BLaER1 treated with 17β-estradiol and CSF1 and Interleukin-3, amounts not matched to agents 10 nM and 100 nM (cell line): ENCODE data around the gene CNOT4.

Experiments used
- H3K27ac ChIP-seq, 11 experiments: shearing (Covaris generic); formaldehyde crosslinking; 2 replicates each; pipeline ENCODE4 v1.8.1; 2022
- H3K27me3 ChIP-seq, 11 experiments: shearing (Covaris generic); formaldehyde crosslinking; 2 replicates each; pipeline ENCODE4 v1.8.1; 2022
- H3K36me3 ChIP-seq, 11 experiments: shearing (Covaris generic); formaldehyde crosslinking; 2 replicates each; pipeline ENCODE4 v1.8.1; 2022
- H3K4me1 ChIP-seq, 10 experiments: shearing (Covaris generic); formaldehyde crosslinking; 2 replicates each; pipeline ENCODE4 v1.8.1; 2022
- H3K4me2 ChIP-seq, 11 experiments: shearing (Covaris generic); formaldehyde crosslinking; 2 replicates each; pipeline ENCODE4 v1.8.1; 2022
- H3K4me3 ChIP-seq, 10 experiments: shearing (Covaris generic); formaldehyde crosslinking; 2 replicates each; pipeline ENCODE4 v1.8.1; 2022
- H3K9ac ChIP-seq, 11 experiments: shearing (Covaris generic); formaldehyde crosslinking; 2 replicates each; pipeline ENCODE4 v1.8.1; 2022
- H3K9me3 ChIP-seq, 11 experiments: shearing (Covaris generic); formaldehyde crosslinking; replicated peaks in 1 of 11; 2 replicates each; pipeline ENCODE4 v1.8.1; 2022
- H4K20me1 ChIP-seq, 11 experiments: shearing (Covaris generic); formaldehyde crosslinking; 2 replicates each; pipeline ENCODE4 v1.8.1; 2022
- Cebpa-rat ChIP-seq, 11 experiments: shearing (Covaris generic); IDR thresholded peaks; 2 replicates each; pipeline ENCODE4 v1.8.1; 2022

Gene CNOT4

GRCh38 chr7:135414208-135414607, 95.7 kb downstream of the CNOT4 start:
- no peak overlapping the region for H3K9ac ChIP-seq
- peaks cover 26 to 74% (median 52%) of the 10 kb centered on the region in 11 experiments for H3K36me3 ChIP-seq
- no peak overlapping the region for H3K4me2 ChIP-seq
- no peak overlapping the region for H3K4me3 ChIP-seq
- H3K4me1 ChIP-seq: no peaks in the 10 kb centered on the region
- no peaks in the 10 kb centered on the region for H3K27me3 ChIP-seq
- no peak for TF ChIP-seq Cebpa-rat (IDR thresholded peaks at IDR 0.05)
- peaks cover 0 to 33% (median 13%) of the 10 kb centered on the region in 11 experiments; a peak in 9 of 22 replicates for H4K20me1 ChIP-seq
- no peaks in the 10 kb centered on the region for H3K9me3 ChIP-seq
- H3K27ac ChIP-seq: no peak overlapping the region

GRCh38 chr7:135411098-135411497, 98.8 kb downstream of the CNOT4 start:
- Histone ChIP-seq H3K4me1 (no peaks in the 10 kb centered on the region; a peak in 1 of 20 replicates), H3K36me3 (peaks cover 32 to 73% (median 42%) of the 10 kb centered on the region in 11 experiments), H3K27me3 (no peaks in the 10 kb centered on the region), H3K4me3 (no peak overlapping the region), H3K27ac (no peak overlapping the region), H3K4me2 (no peak overlapping the region), H3K9me3 (no peaks in the 10 kb centered on the region), H3K9ac (no peak overlapping the region), H4K20me1 (peaks cover 0 to 12% (median 0%) of the 10 kb centered on the region in 11 experiments; a peak in 8 of 22 replicates)
- TF ChIP-seq Cebpa-rat (IDR thresholded peaks at IDR 0.05): no peak

- TF ChIP-seq Cebpa-rat (IDR thresholded peaks at IDR 0.05): no peak
These were observed 99.4 kb downstream of the CNOT4 start for GRCh38 chr7:135410543-135410942.

GRCh38 chr7:135409845-135410542, 99.9 kb downstream of the CNOT4 start:
- no peak for TF ChIP-seq Cebpa-rat (IDR thresholded peaks at IDR 0.05)
- Histone ChIP-seq H4K20me1 (peaks cover 0 to 4% (median 0%) of the 10 kb centered on the region in 11 experiments; a peak in 8 of 22 replicates), H3K9me3 (no peaks in the 10 kb centered on the region), H3K4me3 (no peak overlapping the region), H3K4me1 (no peaks in the 10 kb centered on the region; a peak in 1 of 20 replicates), H3K36me3 (peaks cover 32 to 73% (median 42%) of the 10 kb centered on the region in 11 experiments), H3K27ac (no peak overlapping the region), H3K9ac (no peak overlapping the region), H3K27me3 (no peaks in the 10 kb centered on the region), H3K4me2 (no peak overlapping the region)

More at GRCh38 chr7:135410543-135410942, 99.4 kb downstream of the CNOT4 start:
- Histone ChIP-seq H4K20me1 (peaks cover 0 to 10% (median 0%) of the 10 kb centered on the region in 11 experiments; a peak in 8 of 22 replicates), H3K9ac (no peak overlapping the region), H3K9me3 (no peaks in the 10 kb centered on the region), H3K27ac (no peak overlapping the region), H3K27me3 (no peaks in the 10 kb centered on the region), H3K4me2 (no peak overlapping the region), H3K36me3 (peaks cover 32 to 73% (median 42%) of the 10 kb centered on the region in 11 experiments), H3K4me3 (no peak overlapping the region), H3K4me1 (no peaks in the 10 kb centered on the region; a peak in 1 of 20 replicates)

GRCh38 chr7:135407884-135408283, 102.0 kb downstream of the CNOT4 start:
- no peaks in the 10 kb centered on the region; a peak in 2 of 22 replicates for H4K20me1 ChIP-seq
- H3K4me3 ChIP-seq: no peak overlapping the region
- H3K27me3 ChIP-seq: no peaks in the 10 kb centered on the region
- no peak overlapping the region for H3K27ac ChIP-seq
- no peak overlapping the region for H3K4me2 ChIP-seq
- TF ChIP-seq Cebpa-rat (IDR thresholded peaks at IDR 0.05): no peak
- no peaks in the 10 kb centered on the region; a peak in 1 of 20 replicates for H3K4me1 ChIP-seq
- H3K9me3 ChIP-seq: no peaks in the 10 kb centered on the region
- no peak overlapping the region for H3K9ac ChIP-seq
- peaks cover 25 to 58% (median 34%) of the 10 kb centered on the region in 11 experiments; a peak in 21 of 22 replicates for H3K36me3 ChIP-seq

GRCh38 chr7:135406918-135407317, 103.0 kb downstream of the CNOT4 start:
- no peak overlapping the region for H3K4me2 ChIP-seq
- no peaks in the 10 kb centered on the region; a peak in 2 of 22 replicates for H4K20me1 ChIP-seq
- no peaks in the 10 kb centered on the region; a peak in 1 of 20 replicates for H3K4me1 ChIP-seq
- H3K9me3 ChIP-seq: no peaks in the 10 kb centered on the region
- H3K27ac ChIP-seq: no peak overlapping the region
- H3K27me3 ChIP-seq: no peaks in the 10 kb centered on the region
- no peak for TF ChIP-seq Cebpa-rat (IDR thresholded peaks at IDR 0.05)
- peaks cover 23 to 58% (median 37%) of the 10 kb centered on the region in 11 experiments; a peak in 21 of 22 replicates for H3K36me3 ChIP-seq
- no peak overlapping the region for H3K4me3 ChIP-seq
- no peak overlapping the region for H3K9ac ChIP-seq

- H3K4me3 ChIP-seq: no peak overlapping the region
- no peak for TF ChIP-seq Cebpa-rat (IDR thresholded peaks at IDR 0.05)
- no peak overlapping the region for H3K4me2 ChIP-seq
- no peaks in the 10 kb centered on the region; a peak in 2 of 22 replicates for H4K20me1 ChIP-seq
- H3K9me3 ChIP-seq: no peaks in the 10 kb centered on the region
- peaks cover 23 to 56% (median 32%) of the 10 kb centered on the region in 11 experiments; a peak in 21 of 22 replicates for H3K36me3 ChIP-seq
- H3K9ac ChIP-seq: no peak overlapping the region
- no peaks in the 10 kb centered on the region; a peak in 1 of 20 replicates for H3K4me1 ChIP-seq
- H3K27ac ChIP-seq: no peak overlapping the region
- no peaks in the 10 kb centered on the region for H3K27me3 ChIP-seq
These were observed 103.9 kb downstream of the CNOT4 start for GRCh38 chr7:135405969-135406368.

- no peaks in the 10 kb centered on the region for H3K9me3 ChIP-seq
- peaks cover 12 to 47% (median 21%) of the 10 kb centered on the region in 11 experiments; a peak in 20 of 22 replicates for H3K36me3 ChIP-seq
- H3K9ac ChIP-seq: no peak overlapping the region
- H3K4me3 ChIP-seq: no peak overlapping the region
- no peak overlapping the region for H3K27ac ChIP-seq
- H3K4me1 ChIP-seq: no peaks in the 10 kb centered on the region
- TF ChIP-seq Cebpa-rat (IDR thresholded peaks at IDR 0.05): no peak
- no peaks in the 10 kb centered on the region; a peak in 1 of 22 replicates for H4K20me1 ChIP-seq
- no peaks in the 10 kb centered on the region for H3K27me3 ChIP-seq
- H3K4me2 ChIP-seq: no peak overlapping the region
These were observed 106.6 kb downstream of the CNOT4 start for GRCh38 chr7:135403302-135403701.

GRCh38 chr7:135397689-135398088, 112.2 kb downstream of the CNOT4 start:
- H3K27me3 ChIP-seq: no peaks in the 10 kb centered on the region
- H3K4me3 ChIP-seq: no peak overlapping the region
- no peak overlapping the region for H3K4me2 ChIP-seq
- no peaks in the 10 kb centered on the region; a peak in 1 of 22 replicates for H3K9me3 ChIP-seq
- no peaks in the 10 kb centered on the region for H3K4me1 ChIP-seq
- H3K36me3 ChIP-seq: peaks cover 21 to 59% (median 35%) of the 10 kb centered on the region in 11 experiments
- TF ChIP-seq Cebpa-rat (IDR thresholded peaks at IDR 0.05): no peak
- no peaks in the 10 kb centered on the region; a peak in 1 of 22 replicates for H4K20me1 ChIP-seq
- no peak overlapping the region for H3K27ac ChIP-seq
- no peak overlapping the region for H3K9ac ChIP-seq
